Measurements from ENCODE around the gene MGLL. TPM values are rescaled to one million over a fixed set of nuclear protein-coding genes. Genes with fewer than 3 reads are reported as not detected.

The MGLL gene
- total and polyA plus RNA-seq, 4 donors, result 67.0 to 182 (median 78.2) TPM

DNA sequence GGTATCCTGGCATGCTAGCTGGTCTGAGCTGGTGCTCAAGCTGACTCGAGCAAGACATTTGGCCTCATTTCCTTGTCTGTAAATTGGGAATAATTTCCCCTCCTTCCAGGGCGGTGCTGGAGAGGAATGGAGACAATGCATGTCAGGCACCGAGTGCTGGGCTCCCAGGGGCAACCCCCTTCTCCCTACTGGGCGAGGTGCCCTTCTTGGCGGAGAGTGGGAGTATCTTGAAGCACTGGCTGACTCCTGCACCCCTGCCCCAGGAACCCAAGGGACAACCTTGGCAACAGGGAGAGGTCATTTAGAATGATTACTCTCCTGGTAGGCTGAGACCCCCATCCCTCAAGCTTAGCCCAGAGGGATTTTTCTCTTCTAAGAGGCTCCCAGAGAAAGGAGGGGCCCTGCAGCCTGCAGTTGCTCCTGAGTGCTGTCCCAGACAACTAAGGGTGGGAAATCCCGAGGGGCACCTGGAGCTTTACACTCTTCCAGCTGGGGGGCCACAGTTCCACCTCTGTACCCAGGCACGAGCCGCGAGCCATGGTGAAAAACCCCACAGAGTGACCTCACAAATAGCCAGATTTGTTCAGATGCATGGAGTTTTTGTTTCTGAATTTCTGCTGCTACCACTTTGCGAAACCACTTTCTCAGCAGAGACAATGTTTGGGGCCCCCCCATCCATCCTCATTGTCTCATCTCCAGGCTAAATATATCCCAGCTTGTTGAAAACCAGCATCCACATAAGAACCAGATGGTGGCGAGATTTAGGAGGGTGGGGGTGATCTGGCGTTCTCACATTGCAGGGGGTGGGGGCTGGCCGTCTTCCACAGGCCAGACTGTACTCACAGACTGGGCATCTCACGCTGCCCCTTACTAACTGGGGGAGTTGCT, 104.7 kb downstream of the MGLL start:
- H3K27ac ChIP-seq (ENCODE audit: low read depth in 1 of 2, low read length in 1 of 2), result no peak overlapping the region
- H3K4me1 ChIP-seq (ENCODE audit: control insufficient read depth in 5 of 5, insufficient read depth in 5 of 5, low read length in 5 of 5), result peaks cover 6 to 64% (median 17%) of the 10 kb centered on the region in 5 donors
- H3K27me3 ChIP-seq (ENCODE audit: control insufficient read depth in 3 of 3, insufficient read depth in 3 of 3, low read length in 2 of 3), result no peaks in the 10 kb centered on the region
- no peak overlapping the region for H3K9ac ChIP-seq (ENCODE audit: insufficient read depth in 1 of 2, low read length in 2 of 2)
- no peaks in the 10 kb centered on the region for H3K9me3 ChIP-seq (ENCODE audit: control insufficient read depth in 4 of 4, insufficient read depth in 3 of 4, low read length in 3 of 4)
- H3K36me3 ChIP-seq (ENCODE audit: control insufficient read depth in 4 of 4, insufficient read depth in 4 of 4, low read length in 4 of 4), result peaks cover 0 to 3% (median 0%) of the 10 kb centered on the region in 4 donors
- peak in 2 of 3 donors; percentile 34 to 71 for DNase-seq
- TF ChIP-seq CTCF (IDR thresholded peaks at IDR 0.05; ENCODE audit: control extremely low read depth, extremely low read depth), result no peak
- no peak overlapping the region for H3K4me3 ChIP-seq
- 81 to 92% methylated on average over 14 of the region's 14 CpGs for WGBS, 2 donors
- ATAC-seq (ENCODE audit: insufficient read depth, low FRiP score), result no peak

GRCh38 chr3:127716384-127716783, 105.9 kb downstream of the MGLL start:
- ATAC-seq (ENCODE audit: insufficient read depth, low FRiP score) (no peak), DNase-seq (no peak)
- H3K27me3 ChIP-seq (ENCODE audit: control insufficient read depth in 3 of 3, insufficient read depth in 3 of 3, low read length in 2 of 3), result no peaks in the 10 kb centered on the region
- peaks cover 4 to 55% (median 16%) of the 10 kb centered on the region in 5 donors for H3K4me1 ChIP-seq (ENCODE audit: control insufficient read depth in 5 of 5, insufficient read depth in 5 of 5, low read length in 5 of 5)
- H3K9ac ChIP-seq (ENCODE audit: insufficient read depth in 1 of 2, low read length in 2 of 2), result no peak overlapping the region
- peaks cover 0 to 3% (median 0%) of the 10 kb centered on the region in 4 donors for H3K36me3 ChIP-seq (ENCODE audit: control insufficient read depth in 4 of 4, insufficient read depth in 4 of 4, low read length in 4 of 4)
- H3K4me3 ChIP-seq, result no peak overlapping the region
- H3K9me3 ChIP-seq (ENCODE audit: control insufficient read depth in 4 of 4, insufficient read depth in 3 of 4, low read length in 3 of 4), result no peaks in the 10 kb centered on the region
- 94 to 98% methylated on average over 6 of the region's 6 CpGs for WGBS, 2 donors
- TF ChIP-seq CTCF (IDR thresholded peaks at IDR 0.05; ENCODE audit: control extremely low read depth, extremely low read depth), result no peak
- H3K27ac ChIP-seq (ENCODE audit: low read depth in 1 of 2, low read length in 1 of 2), result no peak overlapping the region

- Histone ChIP-seq H3K36me3 (ENCODE audit: control insufficient read depth in 4 of 4, insufficient read depth in 4 of 4, low read length in 4 of 4) (peaks cover 0 to 3% (median 0%) of the 10 kb centered on the region in 4 donors), H3K9ac (ENCODE audit: insufficient read depth in 1 of 2, low read length in 2 of 2) (no peak overlapping the region), H3K27ac (ENCODE audit: low read depth in 1 of 2, low read length in 1 of 2) (peak overlapping the region in 1 of 2 donors; percentile 18), H3K27me3 (ENCODE audit: control insufficient read depth in 3 of 3, insufficient read depth in 3 of 3, low read length in 2 of 3) (no peaks in the 10 kb centered on the region), H3K9me3 (ENCODE audit: control insufficient read depth in 4 of 4, insufficient read depth in 3 of 4, low read length in 3 of 4) (no peaks in the 10 kb centered on the region), H3K4me1 (ENCODE audit: control insufficient read depth in 5 of 5, insufficient read depth in 5 of 5, low read length in 5 of 5) (peaks cover 4 to 46% (median 12%) of the 10 kb centered on the region in 5 donors), H3K4me3 (no peak overlapping the region)
- ATAC-seq (ENCODE audit: insufficient read depth, low FRiP score) (no peak), DNase-seq (no peak)
- WGBS, 2 donors, result 45 to 56% methylated on average over 8 of the region's 8 CpGs
- TF ChIP-seq CTCF (IDR thresholded peaks at IDR 0.05; ENCODE audit: control extremely low read depth, extremely low read depth), result no peak
These were observed 106.8 kb downstream of the MGLL start for GRCh38 chr3:127715532-127715931.

All from lung (tissue), 12 donors.